Breast epithelium (tissue), 4 donors: Measurements from ENCODE around the gene HDAC2. TPM values are rescaled to one million over a fixed set of nuclear protein-coding genes. Genes with fewer than 3 reads are reported as not detected.

Experiments used
- DNase-seq, 2 donors: peaks; one replicate each; pipeline ENCODE4 v3.0.0-alpha.2; 2019; ENCODE audit warnings: low spot score in 2 of 2
- H3K27ac ChIP-seq, 2 donors: fragments of 200-600 bp; sonication (generic) in 1 of 2; one replicate each; pipeline ENCODE4 v1.5.1; 2016 to 2019; ENCODE audit warnings: mild to moderate bottlenecking in 1 of 2
- H3K27me3 ChIP-seq, 2 donors: fragments of 200-600 bp; sonication (generic) in 1 of 2; one replicate each; pipeline versions ENCODE4 v1.5.1 to v1.6.0; 2017 to 2019; ENCODE audit warnings: control low read depth in 1 of 2, mild to moderate bottlenecking in 1 of 2
- H3K36me3 ChIP-seq: fragments of 200-600 bp; one replicate; pipeline ENCODE4 v1.5.1; 2019
- H3K4me1 ChIP-seq, 2 donors: fragments of 200-600 bp; sonication (generic); one replicate each; pipeline ENCODE4 v1.5.1; 2016 to 2019; ENCODE audit warnings: control low read depth in 1 of 2
- H3K4me3 ChIP-seq, 3 donors: fragments of 200-600 bp; sonication (generic); 1 replicate in 2 of 3; 2 replicates in 1 of 3; pipeline ENCODE4 v1.5.1; 2016 to 2019; ENCODE audit warnings: mild to moderate bottlenecking in 3 of 3, moderate library complexity in 2 of 3
- H3K9me3 ChIP-seq, 2 donors: fragments of 200-600 bp; sonication (generic) in 1 of 2; one replicate each; pipeline ENCODE4 v1.5.1; 2016 to 2019; ENCODE audit warnings: control low read depth in 1 of 2
- POLR2A ChIP-seq: fragments of 450-650 bp; IDR thresholded peaks from one replicate; pipeline ENCODE4 v1.6.1; 2016; ENCODE audit warnings: antibody characterized with exemption, mild to moderate bottlenecking, moderate library complexity
- POLR2AphosphoS5 ChIP-seq, 3 donors: sonication (generic); formaldehyde crosslinking; IDR thresholded peaks; one replicate each; pipeline ENCODE4 v1.6.1; 2017; ENCODE audit warnings: antibody characterized with exemption in 3 of 3
- intact Hi-C: fragments of 100-400 bp; cut with DNase I; formaldehyde crosslinking; loops from one replicate; pipeline ENCODE4 v1.15.1; 2023; ENCODE audit warnings: low total_unique reads
- total RNA-seq, 3 donors: library from RNA; depleted of rRNA; stranded (reverse); fragments of >200 nt; gene quantifications; one replicate each; pipeline ENCODE4 v1.1.0, GENCODE V29; 2016
- TF ChIP-seq, protein P1 (sequence below), 3 donors: fragments of 450-650 bp; IDR thresholded peaks; one replicate each; pipeline ENCODE4 v1.5.1; 2016 to 2017; ENCODE audit warnings: antibody characterized with exemption in 3 of 3, mild to moderate bottlenecking in 3 of 3, moderate library complexity in 3 of 3

Gene HDAC2
- total RNA-seq, 3 donors from 2014 or later: 37.9 to 66.5 (median 63.5) TPM

DNA sequence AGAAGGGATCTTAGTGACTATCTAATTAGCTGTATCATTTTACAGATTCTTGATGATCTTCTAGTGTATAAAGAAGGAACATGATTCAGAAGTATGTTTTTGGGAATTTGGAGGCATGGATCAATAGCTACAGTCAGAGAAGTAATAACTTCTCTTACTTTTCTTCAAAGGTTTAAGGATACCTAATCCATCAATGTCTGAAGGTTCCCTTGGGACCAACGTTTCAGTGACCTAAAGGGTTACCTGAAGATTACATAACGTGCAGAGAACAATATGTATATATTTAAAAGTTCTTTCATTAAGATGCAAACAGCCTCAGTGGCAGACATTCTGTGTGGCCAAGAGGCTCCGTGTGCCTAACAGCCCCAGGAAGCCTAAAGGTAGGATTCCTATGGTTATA is 3.2 kb downstream of the HDAC2 start:
- Histone ChIP-seq H3K4me1 (no peaks in the 10 kb centered on the region), H3K36me3 (no peaks in the 10 kb centered on the region), H3K9me3 (no peaks in the 10 kb centered on the region), H3K27me3 (no peaks in the 10 kb centered on the region), H3K27ac (no peak overlapping the region), H3K4me3 (no peak overlapping the region)
- TF ChIP-seq POLR2AphosphoS5 (IDR thresholded peaks at IDR 0.05): no peak
- DNase-seq: no peak
- intact Hi-C loops: no loop called here

DNA sequence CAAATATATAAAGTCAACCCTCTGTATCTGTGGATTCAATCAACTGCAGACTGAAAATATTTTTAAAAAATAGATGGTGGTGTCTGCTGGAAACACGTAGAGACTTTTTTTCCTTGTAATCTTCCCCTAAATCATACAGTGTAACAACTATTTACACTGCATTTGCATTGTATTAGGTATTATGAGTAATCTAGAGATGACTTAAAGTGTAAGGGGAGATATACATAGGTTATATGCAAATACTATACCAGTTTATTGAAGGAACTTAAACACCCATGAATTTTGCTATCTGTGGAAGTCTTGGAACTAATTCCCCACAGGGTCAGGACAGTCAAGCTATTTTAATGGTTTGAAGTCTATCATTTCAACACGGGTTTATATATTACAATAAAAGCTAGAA is 10.2 kb downstream of the HDAC2 start:
- H3K27me3 ChIP-seq: no peaks in the 10 kb centered on the region
- H3K4me3 ChIP-seq: no peak overlapping the region
- no peak overlapping the region for H3K27ac ChIP-seq
- no peaks in the 10 kb centered on the region for H3K4me1 ChIP-seq
- intact Hi-C loops: no loop called here
- no peaks in the 10 kb centered on the region for H3K9me3 ChIP-seq
- TF ChIP-seq POLR2A: no peak
- TF ChIP-seq, protein P1, sequence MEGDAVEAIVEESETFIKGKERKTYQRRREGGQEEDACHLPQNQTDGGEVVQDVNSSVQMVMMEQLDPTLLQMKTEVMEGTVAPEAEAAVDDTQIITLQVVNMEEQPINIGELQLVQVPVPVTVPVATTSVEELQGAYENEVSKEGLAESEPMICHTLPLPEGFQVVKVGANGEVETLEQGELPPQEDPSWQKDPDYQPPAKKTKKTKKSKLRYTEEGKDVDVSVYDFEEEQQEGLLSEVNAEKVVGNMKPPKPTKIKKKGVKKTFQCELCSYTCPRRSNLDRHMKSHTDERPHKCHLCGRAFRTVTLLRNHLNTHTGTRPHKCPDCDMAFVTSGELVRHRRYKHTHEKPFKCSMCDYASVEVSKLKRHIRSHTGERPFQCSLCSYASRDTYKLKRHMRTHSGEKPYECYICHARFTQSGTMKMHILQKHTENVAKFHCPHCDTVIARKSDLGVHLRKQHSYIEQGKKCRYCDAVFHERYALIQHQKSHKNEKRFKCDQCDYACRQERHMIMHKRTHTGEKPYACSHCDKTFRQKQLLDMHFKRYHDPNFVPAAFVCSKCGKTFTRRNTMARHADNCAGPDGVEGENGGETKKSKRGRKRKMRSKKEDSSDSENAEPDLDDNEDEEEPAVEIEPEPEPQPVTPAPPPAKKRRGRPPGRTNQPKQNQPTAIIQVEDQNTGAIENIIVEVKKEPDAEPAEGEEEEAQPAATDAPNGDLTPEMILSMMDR (IDR thresholded peaks at IDR 0.05): no peak
- no peak for TF ChIP-seq POLR2AphosphoS5 (IDR thresholded peaks at IDR 0.05)
- no peak for DNase-seq
- no peaks in the 10 kb centered on the region for H3K36me3 ChIP-seq

DNA sequence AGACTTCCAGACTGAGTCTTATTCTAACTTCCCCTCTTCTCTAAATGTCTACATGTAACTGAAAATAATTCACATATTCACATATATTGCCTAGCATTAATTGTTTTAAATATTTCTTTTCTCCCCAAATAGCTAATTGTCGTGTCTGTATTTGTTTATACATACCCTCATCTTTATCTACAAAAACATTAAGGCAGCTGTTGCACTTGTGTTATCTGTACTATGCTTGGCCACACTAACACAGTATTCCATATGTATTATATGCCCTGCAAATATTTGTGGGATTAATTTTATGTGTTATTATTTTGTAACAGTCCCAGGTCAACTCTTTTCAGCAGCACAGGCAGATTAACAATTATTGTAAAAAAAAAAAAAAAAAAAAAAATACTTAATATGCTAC is 11.7 kb downstream of the HDAC2 start:
- intact Hi-C loops: no loop called here
- H3K27me3 ChIP-seq: no peaks in the 10 kb centered on the region
- H3K36me3 ChIP-seq: no peaks in the 10 kb centered on the region
- DNase-seq: no peak
- no peak overlapping the region for H3K27ac ChIP-seq
- H3K4me1 ChIP-seq: no peaks in the 10 kb centered on the region
- no peaks in the 10 kb centered on the region for H3K9me3 ChIP-seq
- H3K4me3 ChIP-seq: no peak overlapping the region
- TF ChIP-seq, protein P1 (IDR thresholded peaks at IDR 0.05): no peak
- TF ChIP-seq POLR2A (no peak), POLR2AphosphoS5 (IDR thresholded peaks at IDR 0.05) (no peak)

DNA sequence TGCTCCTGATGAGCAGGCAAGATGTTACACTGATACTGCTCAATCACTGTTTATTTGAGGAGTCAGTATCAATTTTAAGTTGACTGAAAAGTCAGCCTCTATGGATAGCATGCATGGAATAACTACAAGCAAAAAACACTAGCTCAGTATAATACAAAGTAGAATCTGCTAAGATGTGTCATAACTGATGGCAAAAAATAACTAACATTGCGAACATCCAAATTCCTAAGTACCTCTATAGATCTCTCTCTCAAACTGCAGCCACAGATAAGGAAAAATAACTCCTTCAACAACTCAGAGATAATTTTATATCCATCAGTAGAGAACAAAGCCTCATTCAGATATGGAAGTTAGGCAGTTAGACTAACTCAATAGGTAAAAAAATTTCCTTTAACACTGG is 16.3 kb downstream of the HDAC2 start:
- intact Hi-C loops: no loop called here
- TF ChIP-seq, protein P1 (IDR thresholded peaks at IDR 0.05): no peak
- TF ChIP-seq POLR2AphosphoS5 (IDR thresholded peaks at IDR 0.05): no peak
- TF ChIP-seq POLR2A: no peak
- Histone ChIP-seq H3K9me3 (no peaks in the 10 kb centered on the region), H3K36me3 (no peaks in the 10 kb centered on the region), H3K4me3 (no peak overlapping the region), H3K27ac (no peak overlapping the region), H3K27me3 (no peaks in the 10 kb centered on the region), H3K4me1 (no peaks in the 10 kb centered on the region)
- DNase-seq: no peak

- H3K4me3 ChIP-seq: no peak overlapping the region
- H3K4me1 ChIP-seq: no peaks in the 10 kb centered on the region
- H3K9me3 ChIP-seq: no peaks in the 10 kb centered on the region
- H3K36me3 ChIP-seq: no peaks in the 10 kb centered on the region
- no peaks in the 10 kb centered on the region for H3K27me3 ChIP-seq
- TF ChIP-seq POLR2AphosphoS5 (IDR thresholded peaks at IDR 0.05): no peak
- no peak for TF ChIP-seq POLR2A
- TF ChIP-seq, protein P1 (IDR thresholded peaks at IDR 0.05): no peak
- no peak for DNase-seq
- no peak overlapping the region for H3K27ac ChIP-seq
- intact Hi-C loops: no loop called here
Observed at GRCh38 chr6:113953346-113953745, 17.6 kb downstream of the HDAC2 start.

- Histone ChIP-seq H3K4me3 (no peak overlapping the region), H3K27me3 (no peaks in the 10 kb centered on the region), H3K27ac (no peak overlapping the region), H3K4me1 (no peaks in the 10 kb centered on the region), H3K9me3 (no peaks in the 10 kb centered on the region), H3K36me3 (no peaks in the 10 kb centered on the region)
- DNase-seq: no peak
- intact Hi-C loops: no loop called here
- TF ChIP-seq, protein P1 (IDR thresholded peaks at IDR 0.05): no peak
- no peak for TF ChIP-seq POLR2AphosphoS5 (IDR thresholded peaks at IDR 0.05)
Observed at GRCh38 chr6:113949499-113949898, 21.4 kb downstream of the HDAC2 start.
